HPDE6-E6E7 (cell line): ENCODE measurements around the gene ARHGAP9.

Experiments
- DNase-seq: peaks from one replicate; pipeline ENCODE4 v3.0.0; 2011; ENCODE audit warnings: missing footprints; ENCODE audit errors: extremely low spot score

ARHGAP9 gene

GRCh38 chr12:57491393-57492280 lies 12.0 kb upstream of the ARHGAP9 start:
- no peak for DNase-seq

- DNase-seq: no peak
Measured at GRCh38 chr12:57490126-57490525, 10.5 kb upstream of the ARHGAP9 start.

GRCh38 chr12:57489157-57489641 lies 9.5 kb upstream of the ARHGAP9 start:
- DNase-seq: no peak

- DNase-seq: no peak
Measured at GRCh38 chr12:57488402-57489156, 8.9 kb upstream of the ARHGAP9 start.

GRCh38 chr12:57487597-57488401 lies 8.1 kb upstream of the ARHGAP9 start, which contains the start of gene MARS1:
MARS1 (plus strand) TSS chr12:57488068; CDS start chr12:57488091, 23 bp downstream.
- DNase-seq: peak; percentile 97

- no peak for DNase-seq
Measured at GRCh38 chr12:57487055-57487596, 7.5 kb upstream of the ARHGAP9 start.

GRCh38 chr12:57485695-57486094 lies 6.0 kb upstream of the ARHGAP9 start:
- no peak for DNase-seq

GRCh38 chr12:57483466-57483865 lies 3.8 kb upstream of the ARHGAP9 start:
- no peak for DNase-seq

- no peak for DNase-seq
Measured at GRCh38 chr12:57481671-57482070, 2.0 kb upstream of the ARHGAP9 start.

GRCh38 chr12:57479043-57479375 lies 657 bp downstream of the ARHGAP9 start:
- no peak for DNase-seq

- no peak for DNase-seq
Measured at GRCh38 chr12:57477710-57478681, 1.7 kb downstream of the ARHGAP9 start.

- DNase-seq: no peak
Measured at GRCh38 chr12:57476993-57477709, 2.5 kb downstream of the ARHGAP9 start.

- DNase-seq: no peak
Measured at GRCh38 chr12:57476162-57476992, 3.3 kb downstream of the ARHGAP9 start.

GRCh38 chr12:57475271-57476161 lies 4.2 kb downstream of the ARHGAP9 start:
- DNase-seq: no peak

GRCh38 chr12:57474862-57475261 lies 4.8 kb downstream of the ARHGAP9 start:
- no peak for DNase-seq

GRCh38 chr12:57474430-57474829 lies 5.2 kb downstream of the ARHGAP9 start:
- DNase-seq: no peak

GRCh38 chr12:57473886-57474285 lies 5.8 kb downstream of the ARHGAP9 start:
- no peak for DNase-seq

GRCh38 chr12:57473392-57473791 lies 6.3 kb downstream of the ARHGAP9 start:
- no peak for DNase-seq
